UCSD-AML1 (cell line): ENCODE data around the gene KCNC4.

Source experiments
- DNase-seq: peaks from one replicate; lab custom pipeline; 2025; ENCODE audit not compliant: unreplicated experiment; lab: John Stamatoyannopoulos, UW

The KCNC4 gene

DNA sequence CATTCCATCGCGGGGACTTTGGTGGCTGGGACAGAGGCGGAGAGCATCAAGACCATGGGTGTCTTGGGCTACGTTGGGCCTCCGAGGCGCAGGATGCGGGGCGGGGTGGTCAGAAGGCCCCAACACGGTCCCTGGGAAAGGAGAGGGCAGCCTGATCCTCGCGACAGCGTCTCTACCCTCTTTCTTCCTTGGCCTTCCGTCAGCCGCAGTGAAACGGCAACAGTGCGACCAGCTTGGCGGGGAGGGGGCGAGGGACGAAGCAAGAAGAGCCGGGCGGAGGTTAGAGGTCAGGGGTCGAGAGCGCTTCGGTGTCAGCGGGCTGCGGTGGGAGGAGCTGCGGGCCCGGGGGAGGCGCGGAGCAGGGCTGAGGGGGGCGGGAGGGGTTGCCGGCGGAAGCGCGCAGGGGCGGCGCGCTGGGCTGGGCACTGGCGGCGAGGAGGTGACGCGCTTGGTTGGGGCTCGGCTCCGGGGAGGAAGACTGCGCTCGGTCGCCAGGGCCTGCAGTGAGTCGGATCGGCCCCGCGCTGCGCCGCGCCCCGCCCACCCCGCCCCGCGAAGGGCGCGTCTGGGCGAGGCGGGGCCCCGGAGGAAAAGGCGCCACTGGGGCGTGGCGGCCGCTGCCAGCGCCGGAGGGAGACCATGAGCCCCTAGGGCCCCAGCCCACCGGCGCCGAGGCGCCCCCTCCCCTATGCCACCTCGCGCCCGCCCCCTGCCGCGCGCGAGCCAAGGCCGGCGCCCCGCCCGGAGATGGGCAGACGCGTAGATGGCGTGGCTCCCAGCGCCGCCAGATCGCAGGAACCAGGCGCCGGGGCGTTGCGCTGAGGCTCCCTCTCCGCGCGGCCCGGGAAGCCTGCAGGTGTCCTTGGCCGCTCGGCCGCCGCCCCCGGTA lies at the start of gene KCNC4:
Gene KCNC4 (plus strand): TSS at position 600 of the 889 bp plus-strand sequence. CDS start 1,186 bp downstream, outside the sequence.
- DNase-seq: peak; percentile 89

DNA sequence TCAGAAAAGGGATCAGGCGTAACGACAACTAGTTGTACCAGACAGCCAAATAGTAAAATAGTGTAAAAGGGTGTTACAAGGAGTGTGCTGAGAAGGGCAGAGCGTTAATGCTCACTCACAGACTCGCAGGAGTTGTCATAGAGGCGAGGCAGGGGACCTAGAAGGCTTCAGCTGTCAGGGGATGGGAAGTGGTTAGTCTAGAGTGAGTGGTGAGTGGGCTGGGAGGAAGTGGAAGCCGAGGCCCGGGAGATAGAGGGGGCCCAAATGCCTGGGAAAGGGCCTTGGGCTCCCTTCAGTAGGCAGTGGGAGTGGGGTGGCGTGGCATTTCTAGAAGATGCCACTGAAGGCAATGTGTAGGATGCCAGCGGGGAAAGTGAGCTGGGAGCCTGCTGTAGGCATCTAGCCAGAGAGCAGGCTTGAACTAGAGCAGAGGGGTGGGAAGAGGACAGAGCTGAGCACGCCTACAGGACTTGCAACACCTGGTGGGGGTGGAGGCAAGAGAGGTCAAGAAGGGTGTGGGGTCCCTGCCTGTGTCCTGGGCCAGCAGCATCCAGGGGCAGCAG lies 49.5 kb upstream of the KCNC4 start:
- peak; percentile 26 for DNase-seq

DNA sequence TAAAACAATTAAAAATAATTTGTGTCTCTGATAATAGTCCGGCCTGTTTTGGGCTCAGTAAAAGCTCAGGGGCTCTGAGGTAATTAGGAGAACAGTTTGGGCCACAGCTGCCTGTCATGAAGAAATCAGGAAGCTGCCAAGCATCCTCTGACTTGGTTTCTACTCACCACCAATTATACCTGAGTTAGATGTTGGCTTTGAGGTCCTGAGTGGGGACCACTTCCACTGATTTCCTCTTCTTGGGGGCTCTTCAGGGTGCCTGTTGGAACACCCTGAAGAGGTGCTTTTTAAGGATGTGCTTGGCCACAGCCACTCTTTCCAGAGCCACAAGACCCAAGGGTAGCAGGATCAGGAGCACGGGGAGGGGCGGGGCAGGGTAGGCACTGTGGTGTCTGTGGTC lies 48.9 kb upstream of the KCNC4 start:
- no peak for DNase-seq

DNA sequence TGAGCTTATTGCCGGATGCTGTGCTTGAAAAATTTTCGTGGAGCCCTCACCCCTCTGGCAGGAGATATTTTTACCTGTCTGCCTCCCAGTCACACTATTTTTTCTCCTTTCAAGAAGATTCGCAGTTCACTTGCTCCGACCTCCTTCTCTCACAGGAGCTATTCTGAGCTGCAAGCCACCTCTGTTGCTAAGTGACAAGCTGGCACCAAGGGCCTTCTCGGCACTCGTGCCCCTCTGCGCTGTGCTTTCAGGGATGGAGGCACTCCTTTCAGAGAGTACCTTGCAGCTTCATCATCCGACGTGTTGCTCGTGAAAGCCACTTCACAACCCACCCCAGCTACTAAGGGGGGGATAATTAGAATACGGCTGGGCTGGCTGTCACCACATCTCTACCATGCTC lies 48.3 kb upstream of the KCNC4 start:
- no peak for DNase-seq

DNA sequence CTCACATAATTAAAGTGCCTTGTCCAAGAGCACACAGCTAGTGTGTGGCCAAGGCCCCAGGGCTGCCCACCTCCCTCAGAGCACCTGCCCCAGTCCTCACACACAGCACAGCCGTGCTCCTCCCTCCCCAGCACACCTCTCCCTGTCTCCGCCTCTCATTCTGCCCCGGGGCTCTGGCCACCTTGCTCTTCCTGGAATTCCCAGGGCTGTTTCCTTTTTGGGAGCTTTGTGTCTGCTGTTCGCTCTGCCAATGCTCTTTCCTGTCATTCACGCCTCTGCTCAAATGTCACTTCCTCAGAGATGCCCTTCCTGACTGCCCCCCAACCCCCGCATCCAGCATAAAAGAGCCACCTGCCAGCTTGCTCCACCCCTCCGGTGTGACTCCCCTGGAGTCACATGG lies 46.5 kb upstream of the KCNC4 start:
- no peak for DNase-seq

DNA sequence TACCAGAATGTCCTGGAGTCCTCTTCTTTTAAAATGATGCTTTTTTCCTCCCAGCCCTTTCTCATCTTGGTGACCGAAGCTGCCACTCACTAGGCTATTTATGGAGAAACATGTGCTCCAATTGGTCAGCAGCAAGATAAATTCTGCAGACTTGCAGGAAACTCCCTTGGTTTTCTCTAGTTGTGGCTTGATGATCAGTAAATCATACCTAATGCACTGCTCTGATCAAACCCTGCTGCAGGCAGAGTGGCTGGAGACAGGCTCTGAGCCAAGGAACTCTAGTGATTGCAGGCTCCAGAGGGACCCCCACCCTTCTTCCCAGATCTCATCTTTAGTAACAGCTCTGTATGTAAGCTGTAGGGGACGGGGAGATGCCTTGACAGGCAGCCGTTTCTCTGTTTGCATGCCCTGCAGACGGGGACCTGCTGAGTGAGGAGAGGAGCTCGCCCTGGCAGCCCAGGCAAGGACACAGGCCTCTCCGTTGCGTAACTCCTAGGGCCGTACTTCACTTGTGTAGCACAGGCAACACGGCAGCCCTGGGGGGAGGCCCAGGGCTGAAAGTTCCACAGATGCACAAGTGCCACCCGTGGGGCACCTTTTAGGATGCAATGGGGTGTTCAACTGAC lies 45.3 kb upstream of the KCNC4 start:
- DNase-seq: no peak

DNA sequence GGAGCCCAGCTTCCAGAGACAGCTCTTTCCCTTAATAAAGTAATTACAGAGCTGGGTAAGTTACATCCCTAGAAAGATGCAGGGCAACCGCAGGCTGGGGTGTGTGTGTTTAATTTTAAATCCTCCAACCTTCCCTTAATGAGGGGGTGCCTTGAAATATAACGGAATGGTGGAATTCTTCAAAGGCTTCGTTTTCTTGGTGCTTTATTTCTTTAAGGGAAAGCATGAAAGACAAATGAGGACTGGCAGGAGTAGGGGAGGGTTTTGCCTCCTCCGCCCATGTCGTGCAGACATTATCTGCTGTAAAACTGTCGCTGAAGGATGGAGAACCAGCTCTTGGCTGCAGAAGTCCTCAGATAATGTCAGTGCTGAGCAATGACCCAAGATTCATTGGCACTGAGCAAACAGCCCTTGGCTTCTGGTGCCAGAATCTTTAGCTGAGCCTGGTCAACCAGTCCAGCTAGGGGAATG lies 44.3 kb upstream of the KCNC4 start:
- no peak for DNase-seq

DNA sequence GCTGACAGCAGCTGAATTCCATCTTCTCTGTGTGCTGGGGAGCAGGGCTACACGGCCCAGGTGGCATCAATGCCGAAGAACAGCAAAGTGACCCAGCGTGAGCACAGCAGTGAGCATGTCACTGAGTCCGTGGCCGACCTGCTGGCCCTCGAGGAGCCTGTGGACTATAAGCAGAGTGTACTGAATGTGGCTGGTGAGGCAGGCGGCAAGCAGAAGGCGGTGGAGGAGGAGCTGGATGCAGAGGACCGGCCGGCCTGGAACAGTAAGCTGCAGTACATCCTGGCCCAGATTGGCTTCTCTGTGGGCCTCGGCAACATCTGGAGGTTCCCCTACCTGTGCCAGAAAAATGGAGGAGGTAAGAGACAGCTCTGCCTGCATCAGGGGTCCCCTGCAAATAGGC lies 43.3 kb upstream of the KCNC4 start:
- DNase-seq: no peak

DNA sequence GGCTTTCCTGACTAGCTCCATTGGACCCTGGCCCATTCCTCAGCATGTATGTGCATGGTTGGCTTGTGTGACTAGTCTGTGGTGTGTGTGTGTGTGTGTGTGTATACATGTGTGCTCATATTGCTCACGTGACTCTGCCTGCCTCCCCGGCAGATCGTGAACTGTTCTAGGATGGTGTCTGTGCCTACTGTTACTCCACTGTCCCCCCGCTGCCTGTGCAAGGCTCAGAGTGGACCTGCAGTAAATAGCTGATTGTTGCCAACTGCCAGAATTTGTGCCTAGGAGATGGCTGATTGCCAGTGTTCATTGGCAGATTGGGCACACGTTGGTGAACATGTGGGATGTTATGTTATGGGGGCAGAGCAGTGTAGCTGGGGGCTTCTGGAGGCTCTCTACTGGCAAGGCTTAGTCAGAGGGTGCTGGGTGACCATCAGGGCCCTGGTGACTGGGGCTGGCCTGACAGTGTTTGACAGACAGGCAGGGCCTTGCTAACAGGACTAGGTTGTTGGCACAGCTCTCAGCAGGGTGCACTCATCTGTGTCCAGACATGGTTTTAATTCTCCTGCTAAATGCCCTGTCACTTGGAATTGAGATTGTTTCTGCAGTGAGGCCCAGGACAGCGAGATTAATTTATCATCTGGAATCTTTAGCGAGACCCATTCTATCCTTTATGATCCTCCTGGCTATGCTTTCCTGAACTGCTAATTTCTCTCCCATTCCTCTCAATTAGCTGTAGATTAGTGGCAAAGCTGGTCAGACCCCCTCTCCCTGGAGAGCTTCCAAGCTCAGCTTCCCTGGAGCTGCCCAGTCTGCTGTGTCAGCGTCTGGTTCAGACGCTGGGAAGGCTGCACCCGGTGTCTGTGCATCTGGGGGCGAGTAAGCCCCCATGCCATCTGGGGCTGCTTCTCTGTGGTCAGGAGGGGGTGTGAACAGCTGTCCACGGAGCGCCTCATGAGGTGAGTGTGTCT lies 39.1 kb upstream of the KCNC4 start:
- no peak for DNase-seq

DNA sequence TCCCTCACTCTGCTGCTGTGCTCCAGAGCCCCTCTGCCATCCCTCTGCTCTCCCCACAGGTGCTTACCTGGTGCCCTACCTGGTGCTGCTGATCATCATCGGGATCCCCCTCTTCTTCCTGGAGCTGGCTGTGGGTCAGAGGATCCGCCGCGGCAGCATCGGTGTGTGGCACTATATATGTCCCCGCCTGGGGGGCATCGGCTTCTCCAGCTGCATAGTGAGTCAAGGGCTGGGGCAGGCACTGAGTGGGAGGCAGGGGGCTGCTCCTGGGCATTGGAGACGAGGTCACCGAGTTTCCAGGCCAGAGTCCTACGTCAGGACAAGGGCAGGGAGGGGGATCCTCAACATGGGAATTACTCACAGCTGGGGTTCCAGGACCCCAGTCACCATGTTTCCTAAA lies 38.1 kb upstream of the KCNC4 start:
- DNase-seq: no peak

DNA sequence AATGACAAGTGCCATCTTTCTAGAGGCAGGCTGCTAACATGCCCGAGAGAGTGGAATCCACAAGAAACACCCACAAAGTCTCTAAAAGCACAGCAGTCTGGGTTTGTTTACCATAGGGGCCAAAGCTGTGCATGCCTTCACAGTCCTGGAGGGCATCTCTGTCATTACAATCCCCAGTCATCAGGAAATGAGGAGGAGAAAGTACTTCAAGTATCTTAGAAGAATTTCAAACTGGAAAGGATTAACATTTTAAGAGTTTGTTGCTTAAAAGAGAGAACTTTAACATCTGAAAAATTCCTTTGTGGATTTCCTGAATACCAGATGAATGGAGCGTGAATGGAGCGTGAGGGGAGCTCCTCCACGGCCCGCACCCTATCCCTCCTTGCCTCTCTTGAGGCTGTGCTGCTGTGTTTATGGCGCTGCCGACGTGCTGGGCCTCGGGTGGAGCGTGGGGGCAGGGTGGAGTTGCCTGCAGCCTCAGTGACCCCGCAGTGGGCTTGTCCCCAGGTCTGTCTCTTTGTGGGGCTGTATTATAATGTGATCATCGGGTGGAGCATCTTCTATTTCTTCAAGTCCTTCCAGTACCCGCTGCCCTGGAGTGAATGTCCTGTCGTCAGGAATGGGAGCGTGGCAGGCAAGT lies 36.5 kb upstream of the KCNC4 start:
- DNase-seq: no peak

DNA sequence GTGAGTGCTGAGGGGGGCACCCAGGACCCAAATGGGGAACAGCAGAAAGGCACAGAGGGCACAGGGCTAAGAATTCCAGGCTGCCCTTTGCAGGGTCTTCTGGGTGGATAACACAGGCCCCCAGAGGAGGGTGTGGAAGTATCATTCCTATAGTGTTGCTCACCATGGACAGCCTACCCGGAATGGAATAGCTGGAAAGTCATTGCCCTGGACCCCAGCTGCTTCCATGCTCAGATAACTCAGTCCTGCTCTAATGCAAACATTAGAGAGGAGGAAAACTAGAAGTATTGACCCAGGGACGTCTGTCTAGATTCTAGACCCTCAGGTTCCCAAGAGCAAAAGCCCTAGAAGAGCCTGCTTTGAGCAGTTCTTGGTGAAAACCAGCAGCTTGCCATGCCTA lies 35.2 kb upstream of the KCNC4 start:
- DNase-seq: no peak

DNA sequence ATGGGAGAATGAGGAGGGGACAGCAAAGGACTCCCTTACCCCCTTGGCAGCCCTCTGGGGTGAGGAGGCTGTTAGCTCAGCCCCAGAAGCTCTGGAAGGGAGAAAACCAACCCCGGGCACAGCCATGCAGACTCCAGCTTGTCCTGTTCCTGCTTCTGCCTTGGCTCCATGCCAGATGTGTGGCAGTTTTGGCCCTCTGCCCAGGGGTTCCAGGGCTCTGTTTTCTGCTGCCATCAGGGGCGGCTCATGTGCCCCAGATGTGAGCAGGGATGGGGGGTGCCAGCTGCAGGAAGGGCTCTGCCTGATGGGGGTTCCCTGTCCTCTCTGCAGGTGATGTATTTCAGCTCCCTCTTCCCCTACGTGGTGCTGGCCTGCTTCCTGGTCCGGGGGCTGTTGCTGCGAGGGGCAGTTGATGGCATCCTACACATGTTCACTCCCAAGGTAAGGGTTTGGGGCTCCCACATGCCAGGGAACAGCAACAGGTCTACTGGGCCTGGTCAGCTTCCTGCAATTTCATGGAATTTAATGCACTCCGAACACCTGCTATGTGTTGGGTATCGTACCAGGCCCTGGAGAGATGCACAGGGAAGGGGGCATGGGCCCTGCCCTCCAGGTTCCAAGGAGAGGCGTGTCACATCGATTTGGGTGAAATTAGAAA lies 33.7 kb upstream of the KCNC4 start:
- DNase-seq: no peak

DNA sequence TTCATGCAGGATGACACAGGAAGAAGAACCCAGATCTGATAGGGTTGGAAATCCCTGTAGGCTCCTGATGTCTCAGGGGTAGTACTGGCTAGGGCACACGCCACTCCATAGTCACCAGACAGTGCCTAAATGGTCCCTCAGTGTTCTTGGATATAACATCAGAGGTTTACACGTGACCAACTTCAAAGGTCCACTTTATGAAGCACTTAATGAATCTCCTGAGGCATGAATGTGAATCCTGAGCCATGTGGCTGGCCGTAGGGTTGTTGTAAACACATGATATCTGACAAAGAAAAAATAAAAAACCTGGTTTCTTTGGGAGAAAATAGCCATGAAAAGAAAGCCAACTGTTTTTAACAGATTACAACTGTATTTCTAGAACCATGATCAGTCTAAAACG lies 32.3 kb upstream of the KCNC4 start:
- no peak for DNase-seq

DNA sequence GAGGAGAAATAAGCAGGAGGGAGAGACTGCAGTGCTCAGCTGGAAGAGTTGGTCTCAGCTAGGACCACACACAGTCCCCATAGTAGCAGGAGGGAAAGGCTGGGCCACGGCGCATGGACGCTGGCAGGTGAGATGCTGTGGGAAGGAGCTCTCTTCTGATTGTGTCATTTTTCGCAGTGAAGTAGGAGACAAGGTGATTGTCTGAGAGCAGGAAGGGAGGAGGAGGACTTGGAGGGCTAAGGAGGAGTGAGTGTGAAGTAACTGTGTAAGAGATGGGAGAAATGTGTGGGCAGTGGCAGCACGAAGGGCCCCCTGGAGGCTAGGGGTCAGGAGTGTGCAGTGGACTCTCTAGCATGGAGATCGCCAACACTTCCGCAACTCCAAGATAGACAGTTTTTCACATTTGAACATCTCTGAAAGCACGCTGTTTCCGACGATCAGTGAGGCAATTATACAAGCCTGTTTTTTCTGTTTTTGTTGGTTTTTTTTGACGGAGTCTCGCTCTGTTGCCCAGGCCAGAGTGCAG lies 26.4 kb upstream of the KCNC4 start:
- no peak for DNase-seq

DNA sequence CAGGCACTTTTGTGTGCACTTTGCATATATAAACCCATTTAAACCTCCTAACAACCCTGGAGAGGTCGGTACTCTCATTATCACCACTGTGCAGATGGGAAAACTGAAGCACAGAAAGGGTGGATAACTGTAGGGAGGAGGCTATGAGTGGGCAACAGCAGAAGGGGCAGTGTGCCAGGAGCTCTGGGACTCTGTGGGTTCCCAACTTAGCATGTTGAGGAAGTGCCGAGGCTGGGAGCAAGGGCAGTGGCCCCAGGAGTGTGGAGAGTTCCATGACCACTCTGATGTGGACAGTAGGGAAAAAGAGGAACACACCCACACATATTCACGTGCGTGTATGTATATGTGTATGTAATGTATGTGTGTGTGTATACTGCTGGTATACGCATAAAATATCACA lies 25.7 kb upstream of the KCNC4 start:
- no peak for DNase-seq

DNA sequence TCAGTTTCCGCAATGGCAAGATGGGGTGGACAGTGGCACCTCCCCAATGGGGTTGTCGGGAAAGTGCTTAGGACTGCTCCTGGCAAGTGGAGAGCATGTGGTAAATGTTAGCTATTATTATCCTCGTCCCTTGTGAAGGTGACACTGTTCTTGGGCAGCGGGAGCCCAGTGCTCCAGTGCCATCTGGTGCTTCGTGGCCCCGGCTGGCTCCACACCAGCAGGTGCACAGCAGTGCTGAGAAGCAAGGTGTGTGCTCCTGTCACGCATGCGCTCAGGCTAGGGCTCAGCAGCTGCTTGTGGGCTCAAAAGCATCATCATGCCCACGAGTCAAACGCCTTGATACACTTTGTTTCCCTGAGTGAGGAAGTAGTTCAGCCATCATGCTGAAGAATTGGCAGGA lies 24.9 kb upstream of the KCNC4 start:
- DNase-seq: no peak

DNA sequence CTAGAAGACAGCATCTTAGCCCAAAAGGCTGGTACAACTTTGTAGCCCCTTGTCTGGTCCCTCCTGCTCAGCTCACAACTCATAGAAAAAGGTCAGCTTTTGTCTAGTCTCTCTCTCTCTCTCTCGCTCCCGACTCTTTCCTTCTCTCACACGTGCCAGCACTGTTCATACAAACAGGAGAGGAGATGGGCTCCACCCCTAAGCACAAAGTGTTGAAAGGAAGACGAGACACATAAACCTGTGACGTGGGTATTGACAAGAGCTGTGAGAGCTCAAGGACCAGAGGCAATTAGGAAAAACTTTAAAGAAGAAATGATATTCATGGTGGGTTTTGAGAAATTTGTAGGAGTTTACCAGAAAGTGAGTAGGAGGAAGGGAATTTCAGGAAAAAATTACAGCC lies 23.6 kb upstream of the KCNC4 start:
- no peak for DNase-seq

DNA sequence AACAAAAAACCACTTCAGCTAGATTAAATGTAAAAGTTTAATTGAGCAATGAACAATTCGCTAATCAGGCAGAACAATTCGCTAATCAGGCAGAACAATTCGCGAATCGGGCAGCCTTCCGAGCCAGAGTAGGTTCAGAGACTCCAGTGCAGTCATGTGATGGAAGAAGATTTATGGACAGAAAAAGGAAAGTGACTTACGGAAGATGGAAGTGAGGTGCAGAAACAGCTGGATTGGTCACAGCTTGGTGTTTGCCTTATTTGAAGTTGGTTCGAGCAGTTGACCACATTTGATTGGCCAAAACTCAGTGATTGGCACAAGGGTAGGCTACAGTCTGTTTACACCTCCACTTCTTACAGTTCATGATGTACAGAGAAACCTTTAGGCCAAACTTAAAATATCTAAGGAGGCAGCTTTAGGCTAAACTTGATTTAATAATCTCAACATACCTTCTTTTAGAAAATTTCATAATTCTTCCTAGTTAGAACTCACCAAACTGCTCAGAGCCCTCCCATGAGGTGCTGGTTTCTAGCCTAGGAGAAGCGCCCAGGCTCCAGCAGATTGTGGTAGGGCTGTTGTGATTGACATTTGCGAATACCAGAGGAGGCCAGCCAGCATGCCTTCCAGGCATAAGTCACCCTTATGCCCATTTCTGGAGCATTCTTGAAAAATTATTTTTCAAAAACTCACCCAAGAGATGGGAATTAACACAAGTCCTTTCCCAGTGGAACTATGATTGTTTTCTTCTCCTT lies 22.8 kb upstream of the KCNC4 start:
- no peak for DNase-seq
